GM10248 (cell line): ENCODE results near the gene DIRAS1.

Experiments used
- CTCF ChIA-PET: fragments of 300-600 bp; sonication (Branson Sonifier 250); formaldehyde crosslinking; extraction: SDS; loops from one replicate; lab custom pipeline; 2021; ENCODE audit warnings: antibody characterized with exemption; lab: Yijun Ruan, JAX
- POLR2A ChIA-PET: fragments of 350-650 bp; sonication (Branson Sonifier 250); formaldehyde crosslinking; extraction: SDS; loops from one replicate; lab custom pipeline; 2020; ENCODE audit warnings: antibody characterized with exemption; lab: Yijun Ruan, JAX
- DNase-seq: peaks from one replicate; pipeline ENCODE4 v3.0.0; 2012; ENCODE audit errors: extremely low spot score
- CTCF ChIP-seq: IDR thresholded peaks from 2 replicates; pipeline ENCODE4 v1.5.1; 2012; ENCODE audit warnings: mild to moderate bottlenecking, low read depth; ENCODE audit errors: extremely low read depth, missing control alignments, control extremely low read depth

DIRAS1 gene

DNA sequence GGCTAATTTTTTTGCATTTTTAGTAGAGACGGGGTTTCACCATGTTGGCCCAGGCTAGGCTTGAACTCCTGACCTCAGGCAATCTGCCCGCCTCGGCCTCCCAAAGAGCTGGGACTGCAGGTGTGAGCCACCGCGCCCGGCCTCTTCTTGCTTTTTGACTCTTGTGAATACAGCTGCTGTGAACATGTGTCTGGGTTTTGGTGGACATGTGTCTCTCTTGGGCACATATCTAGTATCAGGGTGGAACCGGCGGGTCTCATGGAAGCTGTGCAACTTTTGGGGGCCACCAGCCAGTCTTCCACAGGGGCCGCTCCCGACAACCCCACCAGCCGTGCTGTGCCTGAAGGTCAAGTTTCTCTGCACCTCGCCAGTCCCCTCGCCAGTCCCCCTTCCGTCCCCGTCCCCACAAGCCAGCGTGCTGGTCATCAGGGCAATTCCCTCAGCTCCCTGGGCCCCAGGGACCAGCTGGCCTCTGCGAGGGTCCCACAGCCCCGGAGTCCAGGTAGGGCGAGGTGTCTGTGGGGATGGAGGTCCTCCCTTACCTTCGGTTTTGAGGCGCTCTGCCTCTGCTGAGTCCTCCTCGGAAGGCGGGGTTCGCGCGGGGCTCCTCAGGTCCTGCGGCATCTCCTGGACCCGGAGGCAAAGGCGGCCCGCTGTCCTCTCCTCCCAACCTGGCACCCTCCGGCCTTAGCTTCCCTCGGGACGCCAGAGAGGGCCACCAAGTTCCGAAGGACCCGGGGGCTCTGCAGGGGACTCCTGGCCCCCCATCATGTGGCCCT is 45.6 kb upstream of the DIRAS1 start:
- ChIA-PET CTCF (no interaction called here), POLR2A (interaction anchor here (0.5 kb wide), 1 partner anchor 402 kb away, joined by 4 read pairs; no protein-coding TSS in a partner anchor)
- no peak for TF ChIP-seq CTCF
- DNase-seq = no peak

DNA sequence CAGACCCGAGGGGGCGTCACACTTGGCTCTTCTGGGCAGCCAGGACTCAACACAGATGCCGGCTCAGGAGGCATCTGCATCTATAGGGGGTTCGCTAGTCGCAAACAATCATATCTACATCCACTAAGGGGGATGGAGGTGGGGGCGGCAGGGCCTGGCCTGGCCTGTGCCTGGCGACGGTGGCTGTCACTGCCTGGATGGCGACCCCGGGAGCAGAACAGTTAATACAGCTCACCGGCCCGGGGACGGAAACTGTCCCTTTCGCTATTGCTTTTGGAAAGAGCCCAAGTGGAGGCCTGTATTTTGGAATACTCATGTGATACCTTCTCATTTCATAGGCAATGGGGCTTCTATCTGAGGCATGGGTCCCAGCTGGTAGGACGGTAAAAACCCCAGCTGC is 44.2 kb upstream of the DIRAS1 start:
- DNase-seq = no peak
- CTCF ChIA-PET = interaction anchor here (1.0 kb wide), 1 partner anchor 16 kb away, joined by 4 read pairs; no protein-coding TSS in a partner anchor
- no peak for TF ChIP-seq CTCF
- POLR2A ChIA-PET = no interaction called here

DNA sequence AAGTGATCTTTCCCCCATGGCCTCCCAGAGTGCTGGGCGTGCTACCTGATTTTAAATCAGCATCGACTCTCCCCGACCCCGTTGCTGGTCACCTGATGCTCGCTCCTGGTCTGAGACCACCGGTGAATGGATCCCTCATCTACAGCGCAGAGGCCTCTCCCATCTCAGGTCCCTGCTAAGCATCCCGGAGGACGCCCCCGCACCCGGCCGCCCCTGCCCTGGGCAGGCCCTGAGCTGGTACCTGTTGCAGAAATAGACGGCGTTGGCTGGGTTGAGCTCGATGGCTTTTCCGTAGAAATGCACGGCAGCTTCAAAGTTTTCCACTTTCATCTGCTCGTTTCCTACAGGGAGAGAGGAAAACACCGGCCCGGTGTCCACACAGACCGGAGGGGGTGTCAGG is 43.8 kb upstream of the DIRAS1 start:
- POLR2A ChIA-PET = no interaction called here
- DNase-seq = no peak
- CTCF ChIA-PET = interaction anchor here (1.0 kb wide), 1 partner anchor 15 kb away, joined by 4 read pairs; no protein-coding TSS in a partner anchor
- TF ChIP-seq CTCF = no peak

DNA sequence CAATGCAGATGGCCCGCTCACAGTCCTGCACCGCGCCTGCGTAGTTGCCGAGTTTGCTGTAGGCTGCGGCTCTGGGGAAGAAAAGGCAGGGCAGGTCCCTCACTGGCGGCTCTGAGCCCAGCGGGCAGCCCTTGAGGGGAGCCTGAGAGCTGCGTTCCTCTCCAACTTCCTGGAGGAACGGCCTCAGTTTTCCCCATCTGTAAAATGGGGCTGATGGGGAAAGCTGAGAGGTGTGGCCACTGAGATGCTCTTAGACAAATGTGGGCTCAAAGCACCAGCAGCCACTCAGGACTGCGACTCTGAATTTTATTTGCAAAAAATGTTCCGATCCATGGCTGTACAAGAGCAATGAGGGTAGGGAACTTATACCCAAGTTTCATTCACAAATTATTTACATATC is 42.5 kb upstream of the DIRAS1 start:
- POLR2A ChIA-PET = no interaction called here
- no peak for DNase-seq
- CTCF ChIA-PET = interaction anchor here (1.2 kb wide), 1 partner anchor 14 kb away, joined by 4 read pairs; no protein-coding TSS in a partner anchor
- no peak for TF ChIP-seq CTCF

GRCh38 chr19:2762783-2763496 is 41.8 kb upstream of the DIRAS1 start:
- POLR2A ChIA-PET = no interaction called here
- DNase-seq = no peak
- CTCF ChIA-PET = interaction anchor here (0.8 to 1.2 kb wide), 3 partner anchors 13 to 110 kb away, joined by 3 to 4 read pairs (median 4); no protein-coding TSS in a partner anchor
- no peak for TF ChIP-seq CTCF
